HG02943 (cell line): ENCODE results near the gene KCNK5.

Experiments used
- ATAC-seq: cut with Tn5 transposase; IDR thresholded peaks from one replicate; pipeline ENCODE4 v1.9.1; 2021; ENCODE audit warnings: mild to moderate bottlenecking, low read depth, moderate library complexity; ENCODE audit not compliant: unreplicated experiment

The KCNK5 gene

GRCh38 chr6:39144481-39145173, 84.6 kb downstream of the KCNK5 start:
- ATAC-seq = no peak

DNA sequence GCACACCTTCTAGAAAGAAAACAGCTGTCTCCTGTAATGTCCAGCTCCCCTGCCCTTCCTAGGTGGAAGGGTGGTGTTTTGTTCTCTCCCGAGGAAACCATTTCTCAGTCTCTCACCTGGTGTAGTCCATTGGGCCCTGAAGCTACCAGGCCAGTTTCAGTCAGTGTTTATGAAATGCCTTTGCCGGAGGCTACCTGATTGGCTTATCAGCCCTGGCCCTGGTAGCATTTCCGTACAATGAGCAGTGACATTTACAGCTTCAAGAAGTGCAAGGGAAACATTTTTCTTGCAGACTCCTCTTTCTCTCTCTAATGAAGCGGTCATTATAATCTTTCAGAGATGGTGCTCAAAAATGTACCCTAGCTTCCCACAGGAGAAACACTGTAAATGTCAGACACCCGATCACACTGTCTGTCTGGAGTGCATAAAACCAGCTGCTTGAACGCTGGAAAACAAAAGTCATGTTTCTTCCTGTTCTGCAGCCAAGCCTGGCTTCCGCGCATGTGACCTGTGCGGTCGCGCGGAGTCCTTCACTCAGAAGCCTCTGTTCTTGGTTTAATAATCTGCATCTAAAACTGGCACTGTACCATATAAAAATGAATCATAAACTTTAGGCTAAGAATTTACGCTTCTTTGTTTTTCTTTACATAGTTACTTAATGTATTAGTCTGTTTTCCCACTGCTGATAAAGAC, 85.9 kb downstream of the KCNK5 start:
- no peak for ATAC-seq

GRCh38 chr6:39140556-39141167, 88.6 kb downstream of the KCNK5 start:
- ATAC-seq = no peak
